Measurements from ENCODE around the gene SDK1.

DNA sequence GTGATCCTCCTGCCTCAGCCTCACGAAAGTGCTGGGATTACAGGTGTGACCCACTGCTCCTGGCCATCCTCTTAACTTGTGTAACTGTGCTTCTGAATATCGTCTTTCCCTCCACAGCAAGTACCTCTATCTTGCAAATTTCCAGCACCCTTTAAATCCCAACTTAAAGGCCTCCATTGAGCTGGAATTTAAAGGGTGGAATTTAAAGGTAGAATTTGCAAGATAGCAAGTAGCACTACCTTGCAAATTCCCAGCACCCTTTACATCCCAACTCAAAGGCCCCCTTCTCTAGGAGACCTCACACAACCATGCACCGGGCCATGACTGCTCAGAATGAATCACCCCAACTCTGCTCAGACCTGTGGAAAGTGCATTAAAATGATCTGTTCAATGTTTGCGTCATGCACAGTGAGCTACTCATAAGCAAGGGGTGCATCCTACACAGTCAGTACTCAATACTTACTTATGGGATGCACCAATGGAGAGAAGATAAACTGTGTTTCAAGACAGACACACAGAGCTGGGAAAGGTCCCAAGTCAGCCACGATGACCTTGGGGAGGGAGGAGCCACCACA lies 17.8 kb upstream of the SDK1 start:
- TF ChIP-seq EZH2 (IDR thresholded peaks at IDR 0.05; ENCODE audit: low read depth, unreplicated experiment) = no peak
- no peak for TF ChIP-seq CTCF (conservative IDR thresholded peaks at IDR 0.05; ENCODE audit: low read depth in 2 of 2)
- no peak for TF ChIP-seq ETS1 (IDR thresholded peaks at IDR 0.05)
- no peak for TF ChIP-seq POLR2AphosphoS5 (IDR thresholded peaks at IDR 0.05; ENCODE audit: low read depth)

Measured in GM23338 (cell line).